GM12878 (cell line): ENCODE data around the gene NUTM1. TPM values are rescaled to one million over a fixed set of nuclear protein-coding genes. Genes with fewer than 3 reads are reported as not detected.

Experiments used
- ASH2L ChIP-seq: fragments of 300-600, 200-600 bp; sonication (generic); IDR thresholded peaks from 2 replicates; pipeline ENCODE4 v1.6.1; 2017; ENCODE audit warnings: low read depth, mild to moderate bottlenecking, borderline replicate concordance
- CBFB ChIP-seq: IDR thresholded peaks from 2 replicates; pipeline ENCODE4 v1.6.1; 2016; ENCODE audit warnings: antibody characterized with exemption, low read depth
- EP300 ChIP-seq, 2 experiments: fragments of 150-350 bp in 1 of 2; IDR thresholded peaks; 2 replicates each; pipeline ENCODE4 v1.6.1; 2011 to 2012; ENCODE audit warnings: low read depth in 2 of 2, low read length in 2 of 2, borderline replicate concordance in 1 of 2, improper control_type of control experiment in 1 of 2, inconsistent platforms in 1 of 2; ENCODE audit not compliant: control insufficient read depth in 1 of 2
- FOXK2 ChIP-seq: fragments of 450-650 bp; IDR thresholded peaks from 2 replicates; pipeline ENCODE4 v1.6.1; 2017; ENCODE audit warnings: mild to moderate bottlenecking, moderate library complexity
- HDAC6 ChIP-seq: fragments of 200-600 bp; sonication (generic); IDR thresholded peaks from one replicate; pipeline ENCODE4 v1.8.0; 2017; ENCODE audit warnings: antibody characterized with exemption; ENCODE audit not compliant: unreplicated experiment
- IKZF1 ChIP-seq: fragments of 450-650 bp; conservative IDR thresholded peaks from 2 replicates; pipeline ENCODE4 v1.6.1; 2017; ENCODE audit warnings: antibody characterized with exemption, mild to moderate bottlenecking
- IKZF2 ChIP-seq, 2 experiments: fragments of 450-650 bp; IDR thresholded peaks; 2 replicates each; pipeline ENCODE4 v1.6.1; 2017; ENCODE audit warnings: mild to moderate bottlenecking in 2 of 2, moderate library complexity in 2 of 2
- MYC ChIP-seq: IDR thresholded peaks from 2 replicates; pipeline ENCODE4 v1.6.1; 2011; ENCODE audit warnings: mild to moderate bottlenecking, low read length, moderate library complexity, inconsistent platforms; ENCODE audit not compliant: insufficient read depth, insufficient replicate concordance, insufficient read length, severe bottlenecking
- NFYB ChIP-seq: IDR thresholded peaks from 2 replicates; pipeline ENCODE4 v1.6.1; 2011; ENCODE audit warnings: low read depth, mild to moderate bottlenecking, low read length, improper control_type of control experiment, moderate library complexity; ENCODE audit not compliant: insufficient read depth
- NR2C1 ChIP-seq: fragments of 450-650 bp; IDR thresholded peaks from 2 replicates; pipeline ENCODE4 v1.6.1; 2017; ENCODE audit warnings: antibody characterized with exemption, mild to moderate bottlenecking, moderate library complexity
- PML ChIP-seq: IDR thresholded peaks from 2 replicates; pipeline ENCODE4 v1.6.1; 2012; ENCODE audit warnings: low read length, inconsistent platforms
- POLR2AphosphoS5 ChIP-seq: IDR thresholded peaks from 2 replicates; pipeline ENCODE4 v1.6.1; 2011; ENCODE audit warnings: mild to moderate bottlenecking, low read length, inconsistent platforms
- RB1 ChIP-seq: fragments of 450-650 bp; formaldehyde crosslinking; IDR thresholded peaks from 2 replicates; pipeline ENCODE4 v1.6.1; 2017; ENCODE audit warnings: mild to moderate bottlenecking, borderline replicate concordance
- RBBP5 ChIP-seq: fragments of 200-600 bp; sonication (generic); conservative IDR thresholded peaks from 2 replicates; pipeline ENCODE4 v1.6.1; 2016
- RUNX3 ChIP-seq: IDR thresholded peaks from 2 replicates; pipeline ENCODE4 v1.6.1; 2012; ENCODE audit warnings: low read length, inconsistent platforms
- SMAD5 ChIP-seq: IDR thresholded peaks from 2 replicates; pipeline ENCODE4 v1.6.1; 2016; ENCODE audit warnings: antibody characterized with exemption, low read depth
- SREBF2 ChIP-seq: IDR thresholded peaks from 2 replicates; pipeline ENCODE4 v1.6.1; 2012; ENCODE audit warnings: mild to moderate bottlenecking, low read length
- STAT3 ChIP-seq: IDR thresholded peaks from 2 replicates; pipeline ENCODE4 v1.6.1; 2011; ENCODE audit warnings: low read depth, low read length, improper control_type of control experiment
- YBX1 ChIP-seq: fragments of 450-650 bp; IDR thresholded peaks from 2 replicates; pipeline ENCODE4 v1.6.1; 2016; ENCODE audit warnings: antibody characterized with exemption
- ZBTB33 ChIP-seq: fragments of 450-650 bp; IDR thresholded peaks from 2 replicates; pipeline ENCODE4 v1.6.1; 2017; ENCODE audit warnings: mild to moderate bottlenecking
- ZNF622 ChIP-seq: fragments of 450-650 bp; IDR thresholded peaks from 2 replicates; pipeline ENCODE4 v1.6.1; 2017; ENCODE audit warnings: mild to moderate bottlenecking, inconsistent platforms
- polyA plus RNA-seq, 11 experiments: library from polyadenylated mRNA; depleted of rRNA in 4 of 11; unstranded in 6 of 11; stranded (reverse) in 5 of 11; fragments of >200 nt; fragmentation: Nextera tagmentation in 4 of 11; fragmentation: Illumina TruSeq in 1 of 11; extraction: Ambion mirVana in 4 of 11; extraction: Trizol in 1 of 11; gene quantifications; 1 replicate in 1 of 11; 2 replicates in 10 of 11; pipeline versions ENCODE4 v1.2.1 to v1.2.3, GENCODE V29; 2011 to 2016; ENCODE audit warnings: inconsistent platforms in 2 of 11, missing spikeins in 2 of 11, low read depth in 1 of 11
- total RNA-seq, 4 experiments: library from RNA; depleted of rRNA in 3 of 4; stranded (reverse); fragments of >200 nt in 3 of 4; fragmentation: Illumina TruSeq in 1 of 4; extraction: Trizol in 1 of 4; gene quantifications; 2 replicates each; pipeline versions ENCODE4 v1.2.1 to v1.2.3, GENCODE V29; 2013 to 2021
- TF ChIP-seq, protein P1 (sequence below): fragments of 150-350 bp; IDR thresholded peaks from 2 replicates; pipeline ENCODE4 v1.6.1; 2014; ENCODE audit warnings: mild to moderate bottlenecking, low read depth, low read length
- TF ChIP-seq, protein P2 (sequence below): fragments of 450-650 bp; IDR thresholded peaks from 2 replicates; pipeline ENCODE4 v1.6.1; 2017; ENCODE audit warnings: mild to moderate bottlenecking, moderate library complexity

Gene NUTM1
- total and polyA plus RNA-seq, 10 of the 15 experiments (the other 5 are each of a cell fraction or from before 2014, with no cell fraction given), result under 0.01 to 0.05 TPM; not detected in 8

DNA sequence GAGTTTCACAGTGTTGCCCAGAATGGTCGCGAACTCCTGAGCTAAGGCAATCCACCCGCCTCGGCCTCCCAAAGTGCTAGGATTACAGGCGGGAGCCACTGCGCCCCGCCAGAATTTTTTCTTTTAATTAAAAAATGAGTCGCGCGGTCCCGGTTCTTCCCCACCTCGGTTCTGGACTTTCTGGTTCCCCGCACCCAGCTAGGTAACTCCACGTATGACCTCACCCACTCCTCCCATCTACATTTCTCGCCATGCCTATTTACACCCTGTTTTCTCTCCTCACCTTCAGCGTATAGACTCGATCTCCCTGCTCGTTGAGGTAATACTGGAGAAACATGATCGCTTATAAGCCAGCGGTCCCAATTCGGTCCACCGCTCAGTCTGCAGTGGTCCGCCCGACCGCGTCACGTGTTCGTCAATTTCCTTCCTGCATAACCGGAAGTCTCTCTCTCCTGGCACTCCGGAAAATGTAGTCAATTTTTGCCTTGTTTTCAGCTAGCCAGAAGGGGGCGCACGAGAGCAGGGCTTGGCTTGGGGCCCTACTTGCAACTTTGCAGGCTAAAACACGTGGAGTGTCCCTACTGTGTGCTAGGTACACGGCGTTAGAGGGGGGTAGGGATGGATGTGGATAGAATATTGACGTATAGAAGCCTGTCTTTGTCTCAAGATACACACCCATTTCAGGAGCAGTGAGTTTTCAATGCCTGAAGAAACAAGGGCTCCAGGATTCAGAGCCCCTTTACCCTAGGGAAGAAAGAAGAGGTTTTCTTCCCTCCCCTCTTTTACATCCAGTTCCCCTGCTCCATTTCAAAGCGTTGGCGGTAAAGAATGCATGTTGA, at the start of gene NUTM1, which contains the start of gene NOP10 (continued):
- TF ChIP-seq YBX1, result no peak
- peak; percentile 68 for TF ChIP-seq FOXK2
- TF ChIP-seq PML, result peak; percentile 83
- peak; percentile 97 for TF ChIP-seq IKZF1
- TF ChIP-seq RBBP5, result no peak
- TF ChIP-seq ZBTB33, result no peak
- TF ChIP-seq, protein P1, sequence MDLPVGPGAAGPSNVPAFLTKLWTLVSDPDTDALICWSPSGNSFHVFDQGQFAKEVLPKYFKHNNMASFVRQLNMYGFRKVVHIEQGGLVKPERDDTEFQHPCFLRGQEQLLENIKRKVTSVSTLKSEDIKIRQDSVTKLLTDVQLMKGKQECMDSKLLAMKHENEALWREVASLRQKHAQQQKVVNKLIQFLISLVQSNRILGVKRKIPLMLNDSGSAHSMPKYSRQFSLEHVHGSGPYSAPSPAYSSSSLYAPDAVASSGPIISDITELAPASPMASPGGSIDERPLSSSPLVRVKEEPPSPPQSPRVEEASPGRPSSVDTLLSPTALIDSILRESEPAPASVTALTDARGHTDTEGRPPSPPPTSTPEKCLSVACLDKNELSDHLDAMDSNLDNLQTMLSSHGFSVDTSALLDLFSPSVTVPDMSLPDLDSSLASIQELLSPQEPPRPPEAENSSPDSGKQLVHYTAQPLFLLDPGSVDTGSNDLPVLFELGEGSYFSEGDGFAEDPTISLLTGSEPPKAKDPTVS, result no peak
- peak; percentile 49; the same call in 1 of the 2 replicates for TF ChIP-seq NR2C1
- TF ChIP-seq ASH2L, result no peak
- peak; percentile 69 to 87 for TF ChIP-seq IKZF2 (IDR thresholded peaks at IDR 0.05)
- TF ChIP-seq EP300 (IDR thresholded peaks at IDR 0.05; ENCODE audit: borderline replicate concordance in 1 of 2, control insufficient read depth in 1 of 2, low read depth in 2 of 2, low read length in 2 of 2), result 0 out of 4 replicates have a peak, but pooled peaks have one; percentile 15 to 29
- TF ChIP-seq SMAD5, result peak; percentile 84
- no peak for TF ChIP-seq HDAC6
- no peak for TF ChIP-seq NFYB
- TF ChIP-seq POLR2AphosphoS5, result peak; percentile 92
- no peak for TF ChIP-seq ZNF622
- no peak for TF ChIP-seq MYC
- TF ChIP-seq, protein P2, sequence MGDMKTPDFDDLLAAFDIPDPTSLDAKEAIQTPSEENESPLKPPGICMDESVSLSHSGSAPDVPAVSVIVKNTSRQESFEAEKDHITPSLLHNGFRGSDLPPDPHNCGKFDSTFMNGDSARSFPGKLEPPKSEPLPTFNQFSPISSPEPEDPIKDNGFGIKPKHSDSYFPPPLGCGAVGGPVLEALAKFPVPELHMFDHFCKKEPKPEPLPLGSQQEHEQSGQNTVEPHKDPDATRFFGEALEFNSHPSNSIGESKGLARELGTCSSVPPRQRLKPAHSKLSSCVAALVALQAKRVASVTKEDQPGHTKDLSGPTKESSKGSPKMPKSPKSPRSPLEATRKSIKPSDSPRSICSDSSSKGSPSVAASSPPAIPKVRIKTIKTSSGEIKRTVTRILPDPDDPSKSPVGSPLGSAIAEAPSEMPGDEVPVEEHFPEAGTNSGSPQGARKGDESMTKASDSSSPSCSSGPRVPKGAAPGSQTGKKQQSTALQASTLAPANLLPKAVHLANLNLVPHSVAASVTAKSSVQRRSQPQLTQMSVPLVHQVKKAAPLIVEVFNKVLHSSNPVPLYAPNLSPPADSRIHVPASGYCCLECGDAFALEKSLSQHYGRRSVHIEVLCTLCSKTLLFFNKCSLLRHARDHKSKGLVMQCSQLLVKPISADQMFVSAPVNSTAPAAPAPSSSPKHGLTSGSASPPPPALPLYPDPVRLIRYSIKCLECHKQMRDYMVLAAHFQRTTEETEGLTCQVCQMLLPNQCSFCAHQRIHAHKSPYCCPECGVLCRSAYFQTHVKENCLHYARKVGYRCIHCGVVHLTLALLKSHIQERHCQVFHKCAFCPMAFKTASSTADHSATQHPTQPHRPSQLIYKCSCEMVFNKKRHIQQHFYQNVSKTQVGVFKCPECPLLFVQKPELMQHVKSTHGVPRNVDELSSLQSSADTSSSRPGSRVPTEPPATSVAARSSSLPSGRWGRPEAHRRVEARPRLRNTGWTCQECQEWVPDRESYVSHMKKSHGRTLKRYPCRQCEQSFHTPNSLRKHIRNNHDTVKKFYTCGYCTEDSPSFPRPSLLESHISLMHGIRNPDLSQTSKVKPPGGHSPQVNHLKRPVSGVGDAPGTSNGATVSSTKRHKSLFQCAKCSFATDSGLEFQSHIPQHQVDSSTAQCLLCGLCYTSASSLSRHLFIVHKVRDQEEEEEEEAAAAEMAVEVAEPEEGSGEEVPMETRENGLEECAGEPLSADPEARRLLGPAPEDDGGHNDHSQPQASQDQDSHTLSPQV, result peak; percentile 42; the same call in 1 of the 2 replicates
- TF ChIP-seq SREBF2, result no peak
- TF ChIP-seq STAT3, result no peak
- TF ChIP-seq RB1, result peak; percentile 83; the same call in 1 of the 2 replicates
- peak; percentile 81 for TF ChIP-seq RUNX3
- peak; percentile 67; the same call in 1 of the 2 replicates for TF ChIP-seq CBFB
